BJ (cell line): ENCODE measurements around the gene LSP1. TPM values are rescaled to one million over a fixed set of nuclear protein-coding genes. Genes with fewer than 3 reads are reported as not detected.

Experiments
- CTCF ChIA-PET: fragments of 350-600 bp; formaldehyde crosslinking; extraction: SDS; loops from one replicate; lab custom pipeline; 2021; ENCODE audit warnings: antibody characterized with exemption, inconsistent platforms; lab: Yijun Ruan, JAX
- POLR2A ChIA-PET: fragments of 300-600 bp; sonication (Branson Sonifier 250); formaldehyde crosslinking; extraction: SDS; loops from one replicate; lab custom pipeline; 2021; ENCODE audit warnings: antibody characterized with exemption; lab: Charles Lee
- DNase-seq: peaks from one replicate; pipeline ENCODE4 v3.0.0-alpha.2; 2011; ENCODE audit warnings: low read depth
- H3K27me3 ChIP-seq: 2 replicates; pipeline ENCODE4 v1.6.0; 2011; ENCODE audit warnings: low read length; ENCODE audit not compliant: control insufficient read depth, insufficient read depth
- H3K36me3 ChIP-seq: 2 replicates; pipeline ENCODE4 v1.5.1; 2011; ENCODE audit warnings: low read length; ENCODE audit not compliant: control insufficient read depth, insufficient read depth
- H3K4me3 ChIP-seq: 2 replicates; pipeline ENCODE4 v1.5.1; 2011; ENCODE audit warnings: low read depth, mild to moderate bottlenecking, control low read depth, low read length
- CTCF ChIP-seq: IDR thresholded peaks from 2 replicates; pipeline ENCODE4 v1.5.1; 2011; ENCODE audit warnings: low read depth, mild to moderate bottlenecking, control low read depth, inconsistent platforms, low read length, moderate library complexity; ENCODE audit not compliant: insufficient read depth
- polyA plus RNA-seq: library from polyadenylated mRNA; depleted of rRNA; stranded (reverse); fragments of >200 nt; gene quantifications from 2 replicates; pipeline ENCODE4 v1.2.3, GENCODE V29; 2011

Gene LSP1
- polyA plus RNA-seq, 1 experiment = not detected

- H3K36me3 ChIP-seq = no peaks in the 10 kb centered on the region
- ChIA-PET POLR2A (no interaction called here), CTCF (interaction anchor here (0.6 to 13.1 kb wide), 22 partner anchors 15 to 330 kb away, joined by 3 to 510 read pairs (median 12); partner anchors contain the start of genes KRTAP5-6, LSP1 and MRPL23)
- TF ChIP-seq CTCF = no peak
- H3K27me3 ChIP-seq = peaks cover 2% of the 10 kb centered on the region; the same call in 1 of the 2 replicates
- H3K4me3 ChIP-seq = no peak overlapping the region
- no peak for DNase-seq
Observed at GRCh38 chr11:1834062-1834610, 18.7 kb upstream of the LSP1 start.

GRCh38 chr11:1834779-1835670 is 17.9 kb upstream of the LSP1 start, which contains the start of gene SYT8:
TSS of gene SYT8 (plus strand) at chr11:1834990. CDS start at chr11:1835106, 116 bp downstream.
- POLR2A ChIA-PET = no interaction called here
- Histone ChIP-seq H3K27me3 (peaks cover 2% of the 10 kb centered on the region; the same call in 1 of the 2 replicates), H3K36me3 (no peaks in the 10 kb centered on the region), H3K4me3 (no peak within 1 kb of the TSS)
- no peak for TF ChIP-seq CTCF
- no peak for DNase-seq
- CTCF ChIA-PET = interaction anchor here (0.7 to 13.1 kb wide), 13 partner anchors 14 to 329 kb away, joined by 3 to 510 read pairs (median 30); partner anchors contain the start of genes LSP1 and MRPL23

- no peak for DNase-seq
- no peak for TF ChIP-seq CTCF
- ChIA-PET POLR2A (no interaction called here), CTCF (interaction anchor here (0.8 to 13.1 kb wide), 8 partner anchors 13 to 329 kb away, joined by 3 to 510 read pairs (median 36); partner anchors contain the start of gene LSP1)
- Histone ChIP-seq H3K27me3 (peaks cover 2% of the 10 kb centered on the region; the same call in 1 of the 2 replicates), H3K4me3 (no peak overlapping the region), H3K36me3 (no peaks in the 10 kb centered on the region)
Observed at GRCh38 chr11:1835671-1836010, 17.2 kb upstream of the LSP1 start.

GRCh38 chr11:1836011-1836945 is 16.6 kb upstream of the LSP1 start:
- ChIA-PET POLR2A (no interaction called here), CTCF (interaction anchor here (0.8 to 13.1 kb wide), 13 partner anchors 13 to 328 kb away, joined by 3 to 510 read pairs (median 6); partner anchors contain the start of genes H19 and LSP1)
- Histone ChIP-seq H3K27me3 (peaks cover 2% of the 10 kb centered on the region; the same call in 1 of the 2 replicates), H3K4me3 (no peak overlapping the region), H3K36me3 (no peaks in the 10 kb centered on the region)
- no peak for DNase-seq
- TF ChIP-seq CTCF = no peak
